HepG2 (cell line): ENCODE data around the gene HOXA11. TPM values are rescaled to one million over a fixed set of nuclear protein-coding genes. Genes with fewer than 3 reads are reported as not detected.

ENCODE experiments used
- ATAC-seq: fragments of 200-7000 bp; cut with Tn5 transposase; 3 replicates; pipeline ENCODE4 v1.9.1; 2020; ENCODE audit warnings: mild to moderate bottlenecking, moderate library complexity
- BruUV-seq: library from RNA; stranded (reverse); fragments of 400-500 nt; replicated peaks from 2 replicates; lab custom pipeline; 2021; lab: Mats Ljungman, UMichigan
- CTCF ChIA-PET: fragments of 300-600 bp; formaldehyde crosslinking; extraction: SDS; loops from one replicate; lab custom pipeline; 2021; ENCODE audit warnings: low total read pairs, inconsistent platforms, low intra/inter-chr PET ratio; lab: Yijun Ruan, JAX
- POLR2A ChIA-PET: fragments of 350-600 bp; sonication (Branson Sonifier 250); formaldehyde crosslinking; loops from one replicate; lab custom pipeline; 2020; ENCODE audit warnings: antibody characterized with exemption, inconsistent platforms; lab: Yijun Ruan, JAX
- DNase-seq: peaks from one replicate; pipeline ENCODE4 v3.0.0-alpha.2; 2015; ENCODE audit warnings: low spot score
- FAIRE-seq: peaks from 3 replicates; lab custom pipeline; 2011; peaks lifted over from hg19 to GRCh38; lab: Jason Lieb, UNC
- H2AFZ ChIP-seq: one replicate; pipeline ENCODE4 v1.6.1; 2011; ENCODE audit warnings: low read length, inconsistent platforms
- H3K27ac ChIP-seq: fragments of 300-600 bp; 3 replicates; pipeline ENCODE4 v1.8.0; 2011; ENCODE audit warnings: mixed run types, mild to moderate bottlenecking, mixed read lengths, low read length, inconsistent platforms; ENCODE audit not compliant: insufficient read depth; ENCODE audit errors: extremely low read length
- H3K27me3 ChIP-seq, 2 experiments: fragments of 200-600 bp in 1 of 2; 2 replicates in 1 of 2; 3 replicates in 1 of 2; pipeline versions ENCODE4 v1.6.0 to v1.8.0; 2011; ENCODE audit warnings: low read length in 2 of 2, mild to moderate bottlenecking in 2 of 2, moderate library complexity in 2 of 2, inconsistent platforms in 1 of 2; ENCODE audit not compliant: insufficient read depth in 2 of 2, control insufficient read depth in 1 of 2
- H3K36me3 ChIP-seq, 2 experiments: fragments of 200-600 bp in 1 of 2; replicated peaks in 1 of 2; 2 replicates in 1 of 2; 3 replicates in 1 of 2; pipeline versions ENCODE4 v1.5.1 to v1.8.0; 2011; ENCODE audit warnings: low read length in 2 of 2, inconsistent platforms in 1 of 2; ENCODE audit not compliant: insufficient read depth in 2 of 2, control insufficient read depth in 1 of 2
- H3K4me1 ChIP-seq: 2 replicates; pipeline ENCODE4 v1.5.1; 2012; ENCODE audit warnings: low read length, inconsistent platforms; ENCODE audit not compliant: insufficient read depth
- H3K4me2 ChIP-seq: 2 replicates; pipeline ENCODE4 v1.6.0; 2011; ENCODE audit warnings: low read depth, low read length, inconsistent platforms
- H3K4me3 ChIP-seq, 3 experiments: fragments of 200-600 bp in 1 of 3; sonication (generic), shearing (Covaris generic) in 1 of 3; replicated peaks in 1 of 3; 2 replicates each; pipeline ENCODE4 v1.5.1; 2011 to 2016; ENCODE audit warnings: low read length in 3 of 3, inconsistent platforms in 2 of 3, low read depth in 2 of 3, mild to moderate bottlenecking in 2 of 3, control low read depth in 1 of 3, mixed read lengths in 1 of 3; ENCODE audit not compliant: insufficient read depth in 1 of 3
- H3K79me2 ChIP-seq: one replicate; pipeline ENCODE4 v1.6.1; 2011; ENCODE audit warnings: low read length, inconsistent platforms; ENCODE audit not compliant: insufficient read depth
- H3K9ac ChIP-seq: 2 replicates; pipeline ENCODE4 v1.6.0; 2011; ENCODE audit warnings: mild to moderate bottlenecking, low read depth, low read length, inconsistent platforms; ENCODE audit not compliant: insufficient read depth
- H3K9me3 ChIP-seq: 2 replicates; pipeline ENCODE4 v1.5.1; 2012; ENCODE audit warnings: mild to moderate bottlenecking, low read length
- H4K20me1 ChIP-seq: 2 replicates; pipeline ENCODE4 v1.6.0; 2011; ENCODE audit warnings: inconsistent platforms, mild to moderate bottlenecking, low read length, moderate library complexity; ENCODE audit not compliant: insufficient read depth
- BHLHE40 ChIP-seq: IDR thresholded peaks from 2 replicates; pipeline ENCODE4 v1.6.1; 2011; ENCODE audit warnings: low read length, improper control_type of control experiment
- CREB1 ChIP-seq, 2 experiments: fragments of 450-650 bp in 1 of 2; IDR thresholded peaks; 2 replicates each; pipeline ENCODE4 v1.6.1; 2016 to 2017; ENCODE audit warnings: control low read depth in 1 of 2, mild to moderate bottlenecking in 1 of 2, missing compliant biosample characterization in 1 of 2, missing genetic modification characterization in 1 of 2
- KDM5A ChIP-seq: fragments of 200-600 bp; sonication (generic); IDR thresholded peaks from 2 replicates; pipeline ENCODE4 v1.7.0; 2018; ENCODE audit warnings: antibody characterized with exemption, mild to moderate bottlenecking, low read length, borderline replicate concordance
- KLF16 ChIP-seq, 2 experiments: sonication (generic) in 1 of 2; formaldehyde crosslinking in 1 of 2; IDR thresholded peaks; 2 replicates each; pipeline versions ENCODE4 v1.6.1 to v1.8.0; 2016 to 2023; ENCODE audit warnings: missing genetic modification reagents in 2 of 2, missing compliant biosample characterization in 1 of 2
- POLR2AphosphoS5 ChIP-seq: IDR thresholded peaks from 2 replicates; pipeline ENCODE4 v1.6.1; 2012; ENCODE audit warnings: low read depth, low read length
- XRCC5 ChIP-seq: fragments of 200-400 bp; formaldehyde crosslinking; optimal IDR thresholded peaks from 2 replicates; pipeline ENCODE3; 2017; ENCODE audit warnings: mild to moderate bottlenecking, low read length
- YY1 ChIP-seq: IDR thresholded peaks from 2 replicates; pipeline ENCODE4 v1.6.1; 2011; ENCODE audit warnings: low read length, low read depth, moderate library complexity, mild to moderate bottlenecking; ENCODE audit not compliant: insufficient read depth, insufficient replicate concordance
- ZC3H13 ChIP-seq: sonication (generic); formaldehyde crosslinking; IDR thresholded peaks from 2 replicates; pipeline ENCODE4 v1.8.1; 2023; ENCODE audit warnings: mild to moderate bottlenecking, missing genetic modification reagents, moderate library complexity
- WGBS: methylation state at CpG from one replicate; pipeline ENCODE4 v1.1.6; 2017; ENCODE audit warnings: low lambda C conversion rate; 5-methylcytosine and 5-hydroxymethylcytosine counted together
- in situ Hi-C: cut with HindIII; loops from 2 replicates; pipeline ENCODE4 v1.10.0; 2017; ENCODE audit warnings: low pct_unique_long_range_greater_than_20kb; ENCODE audit not compliant: extremely low pct_ligation_motif_present
- intact Hi-C: fragments of 100-400 bp; cut with micrococcal nuclease; formaldehyde crosslinking; loops from one replicate; pipeline ENCODE4 v1.10.0; 2022; ENCODE audit not compliant: unreplicated experiment
- polyA plus RNA-seq, 8 experiments: library from polyadenylated mRNA; depleted of rRNA in 3 of 8; stranded (reverse) in 7 of 8; unstranded in 1 of 8; fragments of >200 nt; fragmentation: Illumina TruSeq in 4 of 8; extraction: Trizol in 4 of 8; gene quantifications; 2 replicates each; pipeline versions ENCODE4 v1.2.1 to v1.2.3, GENCODE V29; 2011 to 2016; ENCODE audit warnings: low read depth in 4 of 8, missing spikeins in 1 of 8, mixed read lengths in 1 of 8; ENCODE audit not compliant: insufficient read depth in 1 of 8
- total RNA-seq, 5 experiments: library from RNA; depleted of rRNA; stranded (reverse); fragments of >200 nt; fragmentation: Illumina TruSeq; extraction: Trizol; gene quantifications; 2 replicates each; pipeline ENCODE4 v1.2.3, GENCODE V29; 2016; ENCODE audit warnings: low read depth in 1 of 5
- TF ChIP-seq, protein P1 (sequence below): sonication (generic); formaldehyde crosslinking; IDR thresholded peaks from 2 replicates; pipeline ENCODE4 v1.5.1; 2020; ENCODE audit warnings: mild to moderate bottlenecking, missing genetic modification reagents, moderate library complexity
- TF ChIP-seq, protein P2 (sequence below): fragments of 450-650 bp; IDR thresholded peaks from 2 replicates; pipeline ENCODE4 v1.6.1; 2017; ENCODE audit warnings: mild to moderate bottlenecking
- TF ChIP-seq, protein P3 (sequence below): sonication (generic); formaldehyde crosslinking; IDR thresholded peaks from 2 replicates; pipeline ENCODE4 v1.4.0; 2020; ENCODE audit warnings: mild to moderate bottlenecking, missing genetic modification reagents

The HOXA11 gene
- total and polyA plus RNA-seq, 2 of the 13 experiments (the other 11 are each of a cell fraction or from before 2014, with no cell fraction given): not detected

DNA sequence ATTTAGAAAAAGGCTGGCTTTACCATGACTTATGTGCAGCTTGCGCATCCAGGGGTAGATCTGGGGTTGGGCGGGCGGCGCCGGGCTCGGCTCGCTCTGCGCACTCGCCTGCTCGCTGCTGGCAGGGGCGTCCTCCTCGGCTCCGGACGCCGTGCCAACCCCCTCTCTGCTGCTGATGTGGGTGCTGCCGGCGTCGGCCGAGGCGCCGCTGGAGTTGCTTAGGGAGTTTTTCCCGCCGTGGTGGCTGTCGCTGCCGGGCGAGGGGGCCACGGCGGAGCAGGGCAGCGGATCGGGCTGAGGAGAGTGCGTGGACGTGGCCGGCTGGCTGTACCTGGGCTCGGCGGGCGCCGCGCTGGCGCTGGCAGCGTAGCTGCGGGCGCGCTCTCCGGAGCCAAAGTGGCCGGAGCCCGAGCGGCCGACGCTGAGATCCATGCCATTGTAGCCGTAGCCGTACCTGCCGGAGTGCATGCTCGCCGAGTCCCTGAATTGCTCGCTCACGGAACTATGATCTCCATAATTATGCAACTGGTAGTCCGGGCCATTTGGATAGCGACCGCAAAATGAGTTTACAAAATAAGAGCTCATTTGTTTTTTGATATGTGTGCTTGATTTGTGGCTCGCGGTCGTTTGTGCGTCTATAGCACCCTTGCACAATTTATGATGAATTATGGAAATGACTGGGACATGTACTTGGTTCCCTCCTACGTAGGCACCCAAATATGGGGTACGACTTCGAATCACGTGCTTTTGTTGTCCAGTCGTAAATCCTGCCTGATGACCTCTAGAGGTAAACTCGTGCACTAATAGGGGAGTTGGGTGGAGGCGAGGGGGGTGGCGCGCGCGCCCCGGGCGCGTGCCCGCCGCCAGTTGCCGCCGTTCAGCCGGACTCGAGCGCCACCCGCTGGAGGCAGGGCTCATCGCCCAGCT is 41.7 kb downstream of the HOXA11 start, which contains the start of gene HOXA5:
Gene HOXA5, minus strand, starts transcription at position 659 of the 927 bp plus-strand sequence. Its CDS starts 74 bp downstream, at position 585.
- WGBS: 69% methylated on average over 43 of the region's 86 CpGs
- ChIA-PET POLR2A (interaction anchor here (1.0 to 2.7 kb wide), 7 partner anchors 12 to 456 kb away, joined by 3 to 13 read pairs (median 4); partner anchors contain the start of genes HOXA4 and SKAP2), CTCF (interaction anchor here (1.3 to 1.8 kb wide), 3 partner anchors 290 to 457 kb away, joined by 4 to 14 read pairs (median 9); no protein-coding TSS in a partner anchor)
- H3K4me2 ChIP-seq: peak within 1 kb of the TSS; percentile 70
- no peaks in the 10 kb centered on the region; a peak in 2 of 5 replicates for H3K36me3 ChIP-seq
- intact Hi-C loops (loop anchor here (5.0 kb wide), 1 partner anchor 766 kb away; no protein-coding TSS in a partner anchor), in situ Hi-C loops (no loop called here)
- H3K4me3 ChIP-seq: peak within 1 kb of the TSS; percentile 70 to 79 (median 76)
- H3K27ac ChIP-seq: peak within 1 kb of the TSS; percentile 60
- H3K9ac ChIP-seq: peak within 1 kb of the TSS; percentile 67
- peak; percentile 90 for DNase-seq
- H3K79me2 ChIP-seq: no peaks in the 10 kb centered on the region
- peak; percentile 74 for ATAC-seq
- BruUV-seq: TSS peak; percentile 64
- H2AFZ ChIP-seq: peak within 1 kb of the TSS; percentile 67
- no peaks in the 10 kb centered on the region for H3K27me3 ChIP-seq
- no peaks in the 10 kb centered on the region for H3K9me3 ChIP-seq
- FAIRE-seq: peak; percentile 80
- H4K20me1 ChIP-seq: no peaks in the 10 kb centered on the region
- peaks cover 12% of the 10 kb centered on the region for H3K4me1 ChIP-seq
- TF ChIP-seq KLF16 (CRISPR knock-in tag; IDR thresholded peaks at IDR 0.05): no peak
- TF ChIP-seq XRCC5: peak; percentile 55
- TF ChIP-seq, protein P1, sequence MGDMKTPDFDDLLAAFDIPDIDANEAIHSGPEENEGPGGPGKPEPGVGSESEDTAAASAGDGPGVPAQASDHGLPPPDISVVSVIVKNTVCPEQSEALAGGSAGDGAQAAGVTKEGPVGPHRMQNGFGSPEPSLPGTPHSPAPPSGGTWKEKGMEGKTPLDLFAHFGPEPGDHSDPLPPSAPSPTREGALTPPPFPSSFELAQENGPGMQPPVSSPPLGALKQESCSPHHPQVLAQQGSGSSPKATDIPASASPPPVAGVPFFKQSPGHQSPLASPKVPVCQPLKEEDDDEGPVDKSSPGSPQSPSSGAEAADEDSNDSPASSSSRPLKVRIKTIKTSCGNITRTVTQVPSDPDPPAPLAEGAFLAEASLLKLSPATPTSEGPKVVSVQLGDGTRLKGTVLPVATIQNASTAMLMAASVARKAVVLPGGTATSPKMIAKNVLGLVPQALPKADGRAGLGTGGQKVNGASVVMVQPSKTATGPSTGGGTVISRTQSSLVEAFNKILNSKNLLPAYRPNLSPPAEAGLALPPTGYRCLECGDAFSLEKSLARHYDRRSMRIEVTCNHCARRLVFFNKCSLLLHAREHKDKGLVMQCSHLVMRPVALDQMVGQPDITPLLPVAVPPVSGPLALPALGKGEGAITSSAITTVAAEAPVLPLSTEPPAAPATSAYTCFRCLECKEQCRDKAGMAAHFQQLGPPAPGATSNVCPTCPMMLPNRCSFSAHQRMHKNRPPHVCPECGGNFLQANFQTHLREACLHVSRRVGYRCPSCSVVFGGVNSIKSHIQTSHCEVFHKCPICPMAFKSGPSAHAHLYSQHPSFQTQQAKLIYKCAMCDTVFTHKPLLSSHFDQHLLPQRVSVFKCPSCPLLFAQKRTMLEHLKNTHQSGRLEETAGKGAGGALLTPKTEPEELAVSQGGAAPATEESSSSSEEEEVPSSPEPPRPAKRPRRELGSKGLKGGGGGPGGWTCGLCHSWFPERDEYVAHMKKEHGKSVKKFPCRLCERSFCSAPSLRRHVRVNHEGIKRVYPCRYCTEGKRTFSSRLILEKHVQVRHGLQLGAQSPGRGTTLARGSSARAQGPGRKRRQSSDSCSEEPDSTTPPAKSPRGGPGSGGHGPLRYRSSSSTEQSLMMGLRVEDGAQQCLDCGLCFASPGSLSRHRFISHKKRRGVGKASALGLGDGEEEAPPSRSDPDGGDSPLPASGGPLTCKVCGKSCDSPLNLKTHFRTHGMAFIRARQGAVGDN (CRISPR knock-in tag): peak; percentile 64
- peak; percentile 34; the same call in 1 of the 2 replicates for TF ChIP-seq POLR2AphosphoS5
- TF ChIP-seq, protein P2, sequence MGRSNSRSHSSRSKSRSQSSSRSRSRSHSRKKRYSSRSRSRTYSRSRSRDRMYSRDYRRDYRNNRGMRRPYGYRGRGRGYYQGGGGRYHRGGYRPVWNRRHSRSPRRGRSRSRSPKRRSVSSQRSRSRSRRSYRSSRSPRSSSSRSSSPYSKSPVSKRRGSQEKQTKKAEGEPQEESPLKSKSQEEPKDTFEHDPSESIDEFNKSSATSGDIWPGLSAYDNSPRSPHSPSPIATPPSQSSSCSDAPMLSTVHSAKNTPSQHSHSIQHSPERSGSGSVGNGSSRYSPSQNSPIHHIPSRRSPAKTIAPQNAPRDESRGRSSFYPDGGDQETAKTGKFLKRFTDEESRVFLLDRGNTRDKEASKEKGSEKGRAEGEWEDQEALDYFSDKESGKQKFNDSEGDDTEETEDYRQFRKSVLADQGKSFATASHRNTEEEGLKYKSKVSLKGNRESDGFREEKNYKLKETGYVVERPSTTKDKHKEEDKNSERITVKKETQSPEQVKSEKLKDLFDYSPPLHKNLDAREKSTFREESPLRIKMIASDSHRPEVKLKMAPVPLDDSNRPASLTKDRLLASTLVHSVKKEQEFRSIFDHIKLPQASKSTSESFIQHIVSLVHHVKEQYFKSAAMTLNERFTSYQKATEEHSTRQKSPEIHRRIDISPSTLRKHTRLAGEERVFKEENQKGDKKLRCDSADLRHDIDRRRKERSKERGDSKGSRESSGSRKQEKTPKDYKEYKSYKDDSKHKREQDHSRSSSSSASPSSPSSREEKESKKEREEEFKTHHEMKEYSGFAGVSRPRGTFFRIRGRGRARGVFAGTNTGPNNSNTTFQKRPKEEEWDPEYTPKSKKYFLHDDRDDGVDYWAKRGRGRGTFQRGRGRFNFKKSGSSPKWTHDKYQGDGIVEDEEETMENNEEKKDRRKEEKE: no peak
- peak; percentile 42 for TF ChIP-seq YY1
- TF ChIP-seq BHLHE40: peak; percentile 77
- TF ChIP-seq ZC3H13 (CRISPR knock-in tag): peak; percentile 63
- peak; percentile 49; the same call in 1 of the 2 replicates for TF ChIP-seq KDM5A
- peak; percentile 26; the same call in 1 of the 2 replicates for TF ChIP-seq CREB1 (IDR thresholded peaks at IDR 0.05)
- peak; percentile 52; the same call in 1 of the 2 replicates for TF ChIP-seq CREB1 (CRISPR knock-in tag; IDR thresholded peaks at IDR 0.05)
- TF ChIP-seq, protein P3, sequence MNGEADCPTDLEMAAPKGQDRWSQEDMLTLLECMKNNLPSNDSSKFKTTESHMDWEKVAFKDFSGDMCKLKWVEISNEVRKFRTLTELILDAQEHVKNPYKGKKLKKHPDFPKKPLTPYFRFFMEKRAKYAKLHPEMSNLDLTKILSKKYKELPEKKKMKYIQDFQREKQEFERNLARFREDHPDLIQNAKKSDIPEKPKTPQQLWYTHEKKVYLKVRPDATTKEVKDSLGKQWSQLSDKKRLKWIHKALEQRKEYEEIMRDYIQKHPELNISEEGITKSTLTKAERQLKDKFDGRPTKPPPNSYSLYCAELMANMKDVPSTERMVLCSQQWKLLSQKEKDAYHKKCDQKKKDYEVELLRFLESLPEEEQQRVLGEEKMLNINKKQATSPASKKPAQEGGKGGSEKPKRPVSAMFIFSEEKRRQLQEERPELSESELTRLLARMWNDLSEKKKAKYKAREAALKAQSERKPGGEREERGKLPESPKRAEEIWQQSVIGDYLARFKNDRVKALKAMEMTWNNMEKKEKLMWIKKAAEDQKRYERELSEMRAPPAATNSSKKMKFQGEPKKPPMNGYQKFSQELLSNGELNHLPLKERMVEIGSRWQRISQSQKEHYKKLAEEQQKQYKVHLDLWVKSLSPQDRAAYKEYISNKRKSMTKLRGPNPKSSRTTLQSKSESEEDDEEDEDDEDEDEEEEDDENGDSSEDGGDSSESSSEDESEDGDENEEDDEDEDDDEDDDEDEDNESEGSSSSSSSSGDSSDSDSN (CRISPR knock-in tag): peak; percentile 44; the same call in 1 of the 2 replicates
